OCI-LY7 (cell line): ENCODE measurements around the gene CORO2B. TPM values are rescaled to one million over a fixed set of nuclear protein-coding genes. Genes with fewer than 3 reads are reported as not detected.

Experiments used
- BruUV-seq: library from RNA; stranded (reverse); fragments of 400-500 nt; replicated peaks from 2 replicates; lab custom pipeline; 2021; lab: Mats Ljungman, UMichigan
- CTCF ChIA-PET: fragments of 300-600 bp; sonication (Branson Sonifier 250); formaldehyde crosslinking; loops from one replicate; lab custom pipeline; 2022; ENCODE audit warnings: antibody characterized with exemption; ENCODE audit not compliant: unreplicated experiment; lab: Charles Lee
- POLR2A ChIA-PET: fragments of 300-600 bp; sonication (Branson Sonifier 250); formaldehyde crosslinking; loops from one replicate; lab custom pipeline; 2022; ENCODE audit warnings: antibody characterized with exemption; lab: Charles Lee
- DNase-seq: peaks from one replicate; pipeline ENCODE4 v3.0.0-alpha.2; 2015; ENCODE audit warnings: low spot score
- H2AFZ ChIP-seq: fragments of 200-600 bp; sonication (generic), shearing (Covaris generic); 2 replicates; pipeline ENCODE4 v1.6.1; 2014; ENCODE audit warnings: mild to moderate bottlenecking, antibody characterized with exemption, low read length, moderate library complexity
- H3K27ac ChIP-seq: fragments of 200-600 bp; sonication (generic); 2 replicates; pipeline ENCODE4 v1.5.1; 2014; ENCODE audit warnings: mixed run types, low read depth, mild to moderate bottlenecking, moderate library complexity, low read length, inconsistent platforms; ENCODE audit not compliant: poor library complexity, severe bottlenecking
- H3K36me3 ChIP-seq: fragments of 200-600 bp; sonication (generic); 2 replicates; pipeline ENCODE4 v1.6.1; 2014; ENCODE audit warnings: mild to moderate bottlenecking, antibody characterized with exemption, low read length, moderate library complexity, mixed read lengths; ENCODE audit not compliant: insufficient read depth
- H3K4me1 ChIP-seq: fragments of 200-600 bp; sonication (generic); 2 replicates; pipeline ENCODE4 v1.5.1; 2014; ENCODE audit warnings: mild to moderate bottlenecking, low read length; ENCODE audit not compliant: insufficient read depth, poor library complexity, severe bottlenecking
- H3K4me2 ChIP-seq: fragments of 200-600 bp; sonication (generic); 2 replicates; pipeline ENCODE4 v1.6.1; 2014; ENCODE audit warnings: mild to moderate bottlenecking, low read length
- H3K4me3 ChIP-seq: fragments of 200-600 bp; sonication (generic); 2 replicates; pipeline ENCODE4 v1.5.1; 2014; ENCODE audit warnings: mild to moderate bottlenecking, low read depth, low read length; ENCODE audit not compliant: poor library complexity, severe bottlenecking
- H3K79me2 ChIP-seq: fragments of 200-600 bp; sonication (generic); 2 replicates; pipeline ENCODE4 v1.6.1; 2016; ENCODE audit warnings: low read depth, mild to moderate bottlenecking, low read length, moderate library complexity, mixed read lengths; ENCODE audit not compliant: insufficient read depth
- H3K9me2 ChIP-seq: fragments of 200-600 bp; sonication (generic); 2 replicates; pipeline ENCODE4 v1.6.1; 2016; ENCODE audit warnings: mild to moderate bottlenecking, low read length, mixed read lengths; ENCODE audit not compliant: insufficient read depth
- H3K9me3 ChIP-seq: fragments of 200-600 bp; sonication (generic); 2 replicates; pipeline ENCODE4 v1.6.1; 2014; ENCODE audit warnings: mild to moderate bottlenecking, mixed run types, low read length, mixed read lengths
- H4K20me1 ChIP-seq: fragments of 200-600 bp; sonication (generic); 2 replicates; pipeline ENCODE4 v1.6.1; 2014; ENCODE audit warnings: mild to moderate bottlenecking, antibody characterized with exemption, low read length, moderate library complexity, mixed read lengths; ENCODE audit not compliant: insufficient read depth
- CTCF ChIP-seq: fragments of 200-600 bp; sonication (generic); conservative IDR thresholded peaks from 2 replicates; pipeline ENCODE4 v1.5.1; 2014; ENCODE audit warnings: mild to moderate bottlenecking, antibody characterized with exemption, low read length, moderate library complexity, mixed read lengths
- EZH2phosphoT487 ChIP-seq: fragments of 200-600 bp; sonication (generic); IDR thresholded peaks from 2 replicates; pipeline ENCODE4 v1.6.1; 2018; ENCODE audit warnings: low read depth, borderline replicate concordance, mild to moderate bottlenecking, mixed run types, antibody characterized with exemption, low read length, moderate library complexity, mixed read lengths
- intact Hi-C: fragments of 100-400 bp; cut with micrococcal nuclease; formaldehyde crosslinking; loops from one replicate; pipeline ENCODE4 v1.10.0; 2022; ENCODE audit not compliant: unreplicated experiment
- total RNA-seq, 2 experiments: library from RNA; depleted of rRNA in 1 of 2; stranded (reverse); fragments of >200 nt in 1 of 2; shearing (Covaris generic) in 1 of 2; gene quantifications; 2 replicates each; pipeline ENCODE4 v1.2.3, GENCODE V29; 2014 to 2022

CORO2B gene
- total RNA-seq, 2 experiments from 2014 or later, result 7.4 to 12.5 TPM

- H3K9me3 ChIP-seq, result no peaks in the 10 kb centered on the region
- H3K79me2 ChIP-seq, result no peaks in the 10 kb centered on the region
- no TSS peak for BruUV-seq
- peaks cover 14% of the 10 kb centered on the region; the same call in 1 of the 2 replicates for H3K36me3 ChIP-seq
- H3K9me2 ChIP-seq, result no peaks in the 10 kb centered on the region
- no peak overlapping the region for H2AFZ ChIP-seq
- no peak overlapping the region for H3K27ac ChIP-seq
- TF ChIP-seq EZH2phosphoT487 (no peak), CTCF (no peak; the same call in 1 of the 2 replicates)
- no peak for DNase-seq
- peaks cover 77% of the 10 kb centered on the region for H3K4me1 ChIP-seq
- CTCF ChIA-PET, result no interaction called here
- no peak overlapping the region for H3K4me3 ChIP-seq
- H4K20me1 ChIP-seq, result no peaks in the 10 kb centered on the region
- POLR2A ChIA-PET, result no interaction called here
- intact Hi-C loops, result no loop called here
- no peak overlapping the region for H3K4me2 ChIP-seq
Measured at GRCh38 chr15:68644083-68644904, 65.5 kb downstream of the CORO2B start.

GRCh38 chr15:68644996-68645395 is 66.2 kb downstream of the CORO2B start:
- no peak overlapping the region for H3K4me2 ChIP-seq
- ChIA-PET CTCF (no interaction called here), POLR2A (no interaction called here)
- H3K9me2 ChIP-seq, result no peaks in the 10 kb centered on the region
- no TSS peak for BruUV-seq
- no peak overlapping the region for H2AFZ ChIP-seq
- TF ChIP-seq CTCF (no peak), EZH2phosphoT487 (no peak)
- intact Hi-C loops, result no loop called here
- no peak overlapping the region for H3K4me3 ChIP-seq
- peaks cover 14% of the 10 kb centered on the region; the same call in 1 of the 2 replicates for H3K36me3 ChIP-seq
- H3K4me1 ChIP-seq, result peaks cover 77% of the 10 kb centered on the region
- DNase-seq, result no peak
- no peaks in the 10 kb centered on the region for H4K20me1 ChIP-seq
- no peaks in the 10 kb centered on the region for H3K79me2 ChIP-seq
- no peak overlapping the region for H3K27ac ChIP-seq
- no peaks in the 10 kb centered on the region for H3K9me3 ChIP-seq

- Histone ChIP-seq H3K27ac (no peak overlapping the region), H3K9me2 (no peaks in the 10 kb centered on the region), H3K79me2 (no peaks in the 10 kb centered on the region), H3K4me1 (peaks cover 76% of the 10 kb centered on the region), H3K4me2 (peak overlapping the region; percentile 35), H2AFZ (no peak overlapping the region), H3K36me3 (peaks cover 14% of the 10 kb centered on the region; the same call in 1 of the 2 replicates), H4K20me1 (no peaks in the 10 kb centered on the region), H3K9me3 (no peaks in the 10 kb centered on the region), H3K4me3 (no peak overlapping the region)
- no peak for TF ChIP-seq EZH2phosphoT487
- TF ChIP-seq CTCF, result no peak
- CTCF ChIA-PET, result interaction anchor here (0.6 kb wide), 1 partner anchor 13 kb away, joined by 6 read pairs; no protein-coding TSS in a partner anchor
- BruUV-seq, result no TSS peak
- no peak for DNase-seq
- intact Hi-C loops, result no loop called here
- POLR2A ChIA-PET, result interaction anchor here (0.5 to 2.4 kb wide), 3 partner anchors 8 to 13 kb away, joined by 3 to 13 read pairs (median 5); no protein-coding TSS in a partner anchor
Measured at GRCh38 chr15:68646156-68646555, 67.4 kb downstream of the CORO2B start.
